CD4-positive, alpha-beta T cell (primary cell): ENCODE results near the gene METTL15. TPM values are rescaled to one million over a fixed set of nuclear protein-coding genes. Genes with fewer than 3 reads are reported as not detected.
"Not testable (repeated sequence)": the region's sequence is repeated elsewhere in the genome, so short reads cannot be mapped to it uniquely, and the experiment has no call there.

Source experiments
- ATAC-seq: fragments of 200-7000 bp; cut with Tn5 transposase; one replicate; pipeline ENCODE4 v1.10.0; 2022; ENCODE audit warnings: mild to moderate bottlenecking; ENCODE audit not compliant: poor library complexity
- CTCF ChIA-PET: fragments of 350-600 bp; sonication (Branson Sonifier 250); formaldehyde crosslinking; loops from one replicate; lab custom pipeline; 2021; ENCODE audit warnings: antibody characterized with exemption, inconsistent platforms; lab: Charles Lee
- POLR2A ChIA-PET: fragments of 350-600 bp; sonication (Branson Sonifier 250); formaldehyde crosslinking; loops from one replicate; lab custom pipeline; 2021; ENCODE audit warnings: antibody characterized with exemption, inconsistent platforms; lab: Charles Lee
- DNase-seq, 14 experiments: peaks; one replicate each; pipeline ENCODE4 v3.0.0-alpha.2; 2013 to 2020; ENCODE audit warnings: mixed read lengths in 2 of 14
- H3K27ac ChIP-seq, 2 donors: one replicate each; pipeline versions ENCODE4 v1.5.1 to v1.7.0; 2013; ENCODE audit warnings: low read length in 2 of 2, low read depth in 1 of 2, mild to moderate bottlenecking in 1 of 2
- H3K27me3 ChIP-seq, 2 experiments: 1 replicate in 1 of 2; 2 replicates in 1 of 2; pipeline versions ENCODE4 v1.6.1 to v1.7.0; 2013; ENCODE audit warnings: low read length in 2 of 2, control low read depth in 1 of 2, mild to moderate bottlenecking in 1 of 2, moderate library complexity in 1 of 2; ENCODE audit not compliant: insufficient read depth in 2 of 2, control insufficient read depth in 1 of 2
- H3K36me3 ChIP-seq: one replicate; pipeline ENCODE4 v1.6.1; 2013; ENCODE audit warnings: low read length, control low read depth; ENCODE audit not compliant: insufficient read depth
- H3K4me1 ChIP-seq: one replicate; pipeline ENCODE4 v1.6.1; 2013; ENCODE audit warnings: low read length, control low read depth; ENCODE audit not compliant: insufficient read depth
- H3K4me3 ChIP-seq: one replicate; pipeline ENCODE4 v1.5.1; 2013; ENCODE audit warnings: mild to moderate bottlenecking, low read length, moderate library complexity
- H3K9me3 ChIP-seq, 2 experiments: 1 replicate in 1 of 2; 2 replicates in 1 of 2; pipeline versions ENCODE4 v1.6.1 to v1.7.0; 2013; ENCODE audit warnings: low read length in 2 of 2, mild to moderate bottlenecking in 2 of 2, control low read depth in 1 of 2, moderate library complexity in 1 of 2; ENCODE audit not compliant: control insufficient read depth in 1 of 2, insufficient read depth in 1 of 2
- H3K27ac Mint-ChIP-seq: one replicate; pipeline ENCODE4 v1.8.0; 2020; ENCODE audit warnings: mixed read lengths
- H3K27me3 Mint-ChIP-seq: one replicate; pipeline ENCODE4 v1.8.0; 2021; ENCODE audit warnings: mixed read lengths
- H3K36me3 Mint-ChIP-seq: one replicate; pipeline ENCODE4 v1.8.0; 2021; ENCODE audit warnings: low read depth, mixed read lengths
- H3K4me1 Mint-ChIP-seq: one replicate; pipeline ENCODE4 v1.8.0; 2021; ENCODE audit warnings: low read depth, mixed read lengths
- H3K4me3 Mint-ChIP-seq: one replicate; pipeline ENCODE4 v1.8.0; 2020; ENCODE audit warnings: mild to moderate bottlenecking, mixed read lengths
- H3K9me3 Mint-ChIP-seq: one replicate; pipeline ENCODE4 v1.8.0; 2020; ENCODE audit warnings: mixed read lengths
- CTCF ChIP-seq: fragments of 200-600 bp; IDR thresholded peaks from one replicate; pipeline ENCODE4 v1.8.0; 2022; ENCODE audit warnings: antibody characterized with exemption, mild to moderate bottlenecking
- intact Hi-C, 2 experiments: fragments of 100-400 bp; cut with DNase I in 1 of 2; cut with micrococcal nuclease in 1 of 2; formaldehyde crosslinking; loops; one replicate each; pipeline versions ENCODE4 v1.15.1 to v1.9.0; 2023 to 2025; cut with DNase I, micrococcal nuclease
- total RNA-seq, 174 experiments: library from RNA in 2 of 174; stranded (reverse) in 2 of 174; gene quantifications; one replicate each; pipeline ENCODE4 v1.2.3 and lab custom pipeline; 2021 to 2026

METTL15 gene
- total RNA-seq, 2 experiments from 2014 or later: 3.5 to 4.4 TPM

- POLR2A ChIA-PET: no interaction called here
- no peaks in the 10 kb centered on the region for H3K9me3 Mint-ChIP-seq
- no peaks in the 10 kb centered on the region for H3K36me3 ChIP-seq
Observed at GRCh38 chr11:28077521-28077920, 30.7 kb upstream of the METTL15 start.

GRCh38 chr11:28083118-28083517 is 25.1 kb upstream of the METTL15 start:
- CTCF ChIA-PET: no interaction called here

More at GRCh38 chr11:28077521-28077920, 30.7 kb upstream of the METTL15 start:
- no peak overlapping the region for H3K4me3 ChIP-seq
- intact Hi-C loops: no loop called here
- no peaks in the 10 kb centered on the region for H3K4me1 ChIP-seq
- H3K27ac Mint-ChIP-seq: no peak overlapping the region
- H3K27ac ChIP-seq: no peak overlapping the region
- H3K4me1 Mint-ChIP-seq: no peaks in the 10 kb centered on the region
- H3K27me3 Mint-ChIP-seq: no peaks in the 10 kb centered on the region
- CTCF ChIA-PET: no interaction called here
- no peak overlapping the region for H3K4me3 Mint-ChIP-seq
- ATAC-seq: no peak
- H3K27me3 ChIP-seq: no peaks in the 10 kb centered on the region
- TF ChIP-seq CTCF: no peak
- no peaks in the 10 kb centered on the region for H3K9me3 ChIP-seq
- DNase-seq: no peak
- H3K36me3 Mint-ChIP-seq: no peaks in the 10 kb centered on the region

GRCh38 chr11:28086569-28086968 is 21.6 kb upstream of the METTL15 start:
- H3K4me3 Mint-ChIP-seq: no peak overlapping the region
- no peak for ATAC-seq
- intact Hi-C loops: no loop called here
- POLR2A ChIA-PET: no interaction called here
- no peak overlapping the region for H3K27ac ChIP-seq
- no peaks in the 10 kb centered on the region for H3K27me3 Mint-ChIP-seq
- no peaks in the 10 kb centered on the region for H3K36me3 Mint-ChIP-seq
- H3K4me1 Mint-ChIP-seq: no peaks in the 10 kb centered on the region
- no peaks in the 10 kb centered on the region for H3K36me3 ChIP-seq
- no peak for TF ChIP-seq CTCF
- no peak for DNase-seq
- CTCF ChIA-PET: no interaction called here
- no peaks in the 10 kb centered on the region for H3K9me3 ChIP-seq
- no peak overlapping the region for H3K27ac Mint-ChIP-seq
- no peak overlapping the region for H3K4me3 ChIP-seq
- H3K27me3 ChIP-seq: no peaks in the 10 kb centered on the region
- no peaks in the 10 kb centered on the region for H3K4me1 ChIP-seq
- no peaks in the 10 kb centered on the region for H3K9me3 Mint-ChIP-seq

More at GRCh38 chr11:28083118-28083517, 25.1 kb upstream of the METTL15 start:
- no peaks in the 10 kb centered on the region for H3K27me3 Mint-ChIP-seq
- H3K9me3 ChIP-seq: no peaks in the 10 kb centered on the region
- H3K36me3 ChIP-seq: no peaks in the 10 kb centered on the region
- H3K4me1 Mint-ChIP-seq: no peaks in the 10 kb centered on the region
- no peak overlapping the region for H3K4me3 Mint-ChIP-seq
- no peaks in the 10 kb centered on the region for H3K36me3 Mint-ChIP-seq
- H3K4me3 ChIP-seq: no peak overlapping the region
- H3K27ac Mint-ChIP-seq: no peak overlapping the region
- intact Hi-C loops: no loop called here
- H3K9me3 Mint-ChIP-seq: no peaks in the 10 kb centered on the region
- no peak overlapping the region for H3K27ac ChIP-seq
- H3K27me3 ChIP-seq: no peaks in the 10 kb centered on the region
- no peaks in the 10 kb centered on the region for H3K4me1 ChIP-seq
- POLR2A ChIA-PET: no interaction called here
- no peak for TF ChIP-seq CTCF
- ATAC-seq (no peak), DNase-seq (no peak)

GRCh38 chr11:28087192-28087591 is 21.0 kb upstream of the METTL15 start:
- H3K27ac Mint-ChIP-seq, H3K27ac ChIP-seq, POLR2A ChIA-PET, DNase-seq, CTCF ChIA-PET, H3K9me3 Mint-ChIP-seq, H3K36me3 Mint-ChIP-seq, H3K4me1 ChIP-seq, H3K4me3 ChIP-seq, H3K9me3 ChIP-seq, H3K27me3 ChIP-seq, H3K36me3 ChIP-seq, H3K4me3 Mint-ChIP-seq, ATAC-seq, H3K27me3 Mint-ChIP-seq, H3K4me1 Mint-ChIP-seq, intact Hi-C loops: not testable (repeated sequence)

GRCh38 chr11:28087693-28088092 is 20.5 kb upstream of the METTL15 start:
- H3K27me3 ChIP-seq, H3K27ac ChIP-seq, H3K27me3 Mint-ChIP-seq, H3K9me3 Mint-ChIP-seq, H3K4me3 Mint-ChIP-seq, H3K27ac Mint-ChIP-seq, H3K4me1 Mint-ChIP-seq, H3K9me3 ChIP-seq, H3K4me3 ChIP-seq, intact Hi-C loops, DNase-seq, ATAC-seq, H3K36me3 ChIP-seq, H3K4me1 ChIP-seq, H3K36me3 Mint-ChIP-seq, CTCF ChIA-PET, POLR2A ChIA-PET: not testable (repeated sequence)
